ENCODE measurements around the gene MPPED2.

MPPED2 gene

GRCh38 chr11:30479899-30480298, 106.3 kb downstream of the MPPED2 start:
- Histone ChIP-seq H3K9me3 (ENCODE audit: control insufficient read depth in 5 of 5, low read length in 5 of 5) (no peaks in the 10 kb centered on the region), H3K4me3 (ENCODE audit: low read depth in 1 of 5, low read length in 5 of 5) (no peak overlapping the region), H3K36me3 (ENCODE audit: control insufficient read depth in 5 of 5, insufficient read depth in 5 of 5, low read length in 5 of 5) (no peaks in the 10 kb centered on the region), H3K27me3 (ENCODE audit: control insufficient read depth in 5 of 5, insufficient read depth in 4 of 5, low read length in 5 of 5) (no peaks in the 10 kb centered on the region), H3K4me1 (ENCODE audit: control insufficient read depth in 5 of 5, insufficient read depth in 5 of 5, low read length in 5 of 5) (peaks cover 4 to 11% (median 5%) of the 10 kb centered on the region in 5 donors), H3K27ac (ENCODE audit: low read depth, low read length) (no peak overlapping the region), H3K9ac (ENCODE audit: low read length in 5 of 5) (no peak overlapping the region)

- H3K4me3 ChIP-seq (ENCODE audit: low read depth in 1 of 5, low read length in 5 of 5) = no peak overlapping the region
- peaks cover 4 to 17% (median 6%) of the 10 kb centered on the region in 5 donors for H3K4me1 ChIP-seq (ENCODE audit: control insufficient read depth in 5 of 5, insufficient read depth in 5 of 5, low read length in 5 of 5)
- H3K9me3 ChIP-seq (ENCODE audit: control insufficient read depth in 5 of 5, low read length in 5 of 5) = no peaks in the 10 kb centered on the region
- H3K27me3 ChIP-seq (ENCODE audit: control insufficient read depth in 5 of 5, insufficient read depth in 4 of 5, low read length in 5 of 5) = no peaks in the 10 kb centered on the region
- H3K36me3 ChIP-seq (ENCODE audit: control insufficient read depth in 5 of 5, insufficient read depth in 5 of 5, low read length in 5 of 5) = no peaks in the 10 kb centered on the region
- no peak overlapping the region for H3K9ac ChIP-seq (ENCODE audit: low read length in 5 of 5)
- H3K27ac ChIP-seq (ENCODE audit: low read depth, low read length) = no peak overlapping the region
These were observed 107.2 kb downstream of the MPPED2 start for GRCh38 chr11:30478923-30479322.

GRCh38 chr11:30477061-30477460, 109.1 kb downstream of the MPPED2 start:
- H3K27me3 ChIP-seq (ENCODE audit: control insufficient read depth in 5 of 5, insufficient read depth in 4 of 5, low read length in 5 of 5) = no peaks in the 10 kb centered on the region
- no peak overlapping the region for H3K4me3 ChIP-seq (ENCODE audit: low read depth in 1 of 5, low read length in 5 of 5)
- no peaks in the 10 kb centered on the region for H3K9me3 ChIP-seq (ENCODE audit: control insufficient read depth in 5 of 5, low read length in 5 of 5)
- no peak overlapping the region for H3K27ac ChIP-seq (ENCODE audit: low read depth, low read length)
- no peak overlapping the region for H3K9ac ChIP-seq (ENCODE audit: low read length in 5 of 5)
- H3K36me3 ChIP-seq (ENCODE audit: control insufficient read depth in 5 of 5, insufficient read depth in 5 of 5, low read length in 5 of 5) = no peaks in the 10 kb centered on the region
- H3K4me1 ChIP-seq (ENCODE audit: control insufficient read depth in 5 of 5, insufficient read depth in 5 of 5, low read length in 5 of 5) = peaks cover 4 to 17% (median 6%) of the 10 kb centered on the region in 5 donors

GRCh38 chr11:30474151-30474954, 111.8 kb downstream of the MPPED2 start:
- Histone ChIP-seq H3K4me1 (ENCODE audit: control insufficient read depth in 5 of 5, insufficient read depth in 5 of 5, low read length in 5 of 5) (peaks cover 4 to 16% (median 7%) of the 10 kb centered on the region in 5 donors), H3K27ac (ENCODE audit: low read depth, low read length) (no peak overlapping the region)

GRCh38 chr11:30471244-30471643, 114.9 kb downstream of the MPPED2 start:
- no peaks in the 10 kb centered on the region for H3K36me3 ChIP-seq (ENCODE audit: control insufficient read depth in 5 of 5, insufficient read depth in 5 of 5, low read length in 5 of 5)
- H3K27ac ChIP-seq (ENCODE audit: low read depth, low read length) = no peak overlapping the region
- H3K9me3 ChIP-seq (ENCODE audit: control insufficient read depth in 5 of 5, low read length in 5 of 5) = no peaks in the 10 kb centered on the region
- peaks cover 0 to 12% (median 7%) of the 10 kb centered on the region in 5 donors for H3K4me1 ChIP-seq (ENCODE audit: control insufficient read depth in 5 of 5, insufficient read depth in 5 of 5, low read length in 5 of 5)
- H3K27me3 ChIP-seq (ENCODE audit: control insufficient read depth in 5 of 5, insufficient read depth in 4 of 5, low read length in 5 of 5) = no peaks in the 10 kb centered on the region
- H3K4me3 ChIP-seq (ENCODE audit: low read depth in 1 of 5, low read length in 5 of 5) = no peak overlapping the region
- H3K9ac ChIP-seq (ENCODE audit: low read length in 5 of 5) = no peak overlapping the region

More at GRCh38 chr11:30474151-30474954, 111.8 kb downstream of the MPPED2 start:
- no peak overlapping the region for H3K4me3 ChIP-seq (ENCODE audit: low read depth in 1 of 5, low read length in 5 of 5)
- H3K9ac ChIP-seq (ENCODE audit: low read length in 5 of 5) = no peak overlapping the region
- no peaks in the 10 kb centered on the region for H3K36me3 ChIP-seq (ENCODE audit: control insufficient read depth in 5 of 5, insufficient read depth in 5 of 5, low read length in 5 of 5)
- no peaks in the 10 kb centered on the region for H3K27me3 ChIP-seq (ENCODE audit: control insufficient read depth in 5 of 5, insufficient read depth in 4 of 5, low read length in 5 of 5)
- no peaks in the 10 kb centered on the region for H3K9me3 ChIP-seq (ENCODE audit: control insufficient read depth in 5 of 5, low read length in 5 of 5)

- H3K27me3 ChIP-seq (ENCODE audit: control insufficient read depth in 5 of 5, insufficient read depth in 4 of 5, low read length in 5 of 5) = no peaks in the 10 kb centered on the region
- H3K9ac ChIP-seq (ENCODE audit: low read length in 5 of 5) = no peak overlapping the region
- no peaks in the 10 kb centered on the region for H3K36me3 ChIP-seq (ENCODE audit: control insufficient read depth in 5 of 5, insufficient read depth in 5 of 5, low read length in 5 of 5)
- no peak overlapping the region for H3K27ac ChIP-seq (ENCODE audit: low read depth, low read length)
- H3K4me3 ChIP-seq (ENCODE audit: low read depth in 1 of 5, low read length in 5 of 5) = no peak overlapping the region
- H3K9me3 ChIP-seq (ENCODE audit: control insufficient read depth in 5 of 5, low read length in 5 of 5) = no peaks in the 10 kb centered on the region
- H3K4me1 ChIP-seq (ENCODE audit: control insufficient read depth in 5 of 5, insufficient read depth in 5 of 5, low read length in 5 of 5) = peaks cover 0 to 12% (median 0%) of the 10 kb centered on the region in 5 donors
These were observed 117.3 kb downstream of the MPPED2 start for GRCh38 chr11:30468881-30469280.

- Histone ChIP-seq H3K4me1 (ENCODE audit: control insufficient read depth in 5 of 5, insufficient read depth in 5 of 5, low read length in 5 of 5) (peaks cover 0 to 12% (median 0%) of the 10 kb centered on the region in 5 donors), H3K27me3 (ENCODE audit: control insufficient read depth in 5 of 5, insufficient read depth in 4 of 5, low read length in 5 of 5) (no peaks in the 10 kb centered on the region), H3K9me3 (ENCODE audit: control insufficient read depth in 5 of 5, low read length in 5 of 5) (no peaks in the 10 kb centered on the region), H3K36me3 (ENCODE audit: control insufficient read depth in 5 of 5, insufficient read depth in 5 of 5, low read length in 5 of 5) (no peaks in the 10 kb centered on the region), H3K4me3 (ENCODE audit: low read depth in 1 of 5, low read length in 5 of 5) (no peak overlapping the region), H3K27ac (ENCODE audit: low read depth, low read length) (no peak overlapping the region), H3K9ac (ENCODE audit: low read length in 5 of 5) (no peak overlapping the region)
These were observed 119.0 kb downstream of the MPPED2 start for GRCh38 chr11:30467176-30467575.

- Histone ChIP-seq H3K27me3 (ENCODE audit: control insufficient read depth in 5 of 5, insufficient read depth in 4 of 5, low read length in 5 of 5) (no peaks in the 10 kb centered on the region), H3K36me3 (ENCODE audit: control insufficient read depth in 5 of 5, insufficient read depth in 5 of 5, low read length in 5 of 5) (no peaks in the 10 kb centered on the region), H3K4me1 (ENCODE audit: control insufficient read depth in 5 of 5, insufficient read depth in 5 of 5, low read length in 5 of 5) (peaks cover 0 to 16% (median 4%) of the 10 kb centered on the region in 5 donors), H3K9me3 (ENCODE audit: control insufficient read depth in 5 of 5, low read length in 5 of 5) (no peaks in the 10 kb centered on the region), H3K4me3 (ENCODE audit: low read depth in 1 of 5, low read length in 5 of 5) (no peak overlapping the region), H3K27ac (ENCODE audit: low read depth, low read length) (no peak overlapping the region), H3K9ac (ENCODE audit: low read length in 5 of 5) (no peak overlapping the region)
These were observed 120.5 kb downstream of the MPPED2 start for GRCh38 chr11:30465623-30466022.

- Histone ChIP-seq H3K9me3 (ENCODE audit: control insufficient read depth in 5 of 5, low read length in 5 of 5) (no peaks in the 10 kb centered on the region), H3K9ac (ENCODE audit: low read length in 5 of 5) (no peak overlapping the region), H3K27ac (ENCODE audit: low read depth, low read length) (no peak overlapping the region), H3K4me1 (ENCODE audit: control insufficient read depth in 5 of 5, insufficient read depth in 5 of 5, low read length in 5 of 5) (peaks cover 0 to 16% (median 4%) of the 10 kb centered on the region in 5 donors), H3K27me3 (ENCODE audit: control insufficient read depth in 5 of 5, insufficient read depth in 4 of 5, low read length in 5 of 5) (no peaks in the 10 kb centered on the region), H3K4me3 (ENCODE audit: low read depth in 1 of 5, low read length in 5 of 5) (no peak overlapping the region), H3K36me3 (ENCODE audit: control insufficient read depth in 5 of 5, insufficient read depth in 5 of 5, low read length in 5 of 5) (no peaks in the 10 kb centered on the region)
These were observed 121.0 kb downstream of the MPPED2 start for GRCh38 chr11:30465192-30465591.

GRCh38 chr11:30463266-30463665, 122.9 kb downstream of the MPPED2 start:
- H3K36me3 ChIP-seq (ENCODE audit: control insufficient read depth in 5 of 5, insufficient read depth in 5 of 5, low read length in 5 of 5) = no peaks in the 10 kb centered on the region
- H3K9ac ChIP-seq (ENCODE audit: low read length in 5 of 5) = no peak overlapping the region
- no peak overlapping the region for H3K4me3 ChIP-seq (ENCODE audit: low read depth in 1 of 5, low read length in 5 of 5)
- H3K9me3 ChIP-seq (ENCODE audit: control insufficient read depth in 5 of 5, low read length in 5 of 5) = no peaks in the 10 kb centered on the region
- H3K4me1 ChIP-seq (ENCODE audit: control insufficient read depth in 5 of 5, insufficient read depth in 5 of 5, low read length in 5 of 5) = peaks cover 0 to 5% (median 0%) of the 10 kb centered on the region in 5 donors
- no peaks in the 10 kb centered on the region for H3K27me3 ChIP-seq (ENCODE audit: control insufficient read depth in 5 of 5, insufficient read depth in 4 of 5, low read length in 5 of 5)
- H3K27ac ChIP-seq (ENCODE audit: low read depth, low read length) = no peak overlapping the region

Data from subcutaneous abdominal adipose tissue (tissue), 5 donors.